ENCODE results near the gene MALL.
"Not testable (repeated sequence)": the region's sequence is repeated elsewhere in the genome, so short reads cannot be mapped to it uniquely, and the experiment has no call there.

The MALL gene

DNA sequence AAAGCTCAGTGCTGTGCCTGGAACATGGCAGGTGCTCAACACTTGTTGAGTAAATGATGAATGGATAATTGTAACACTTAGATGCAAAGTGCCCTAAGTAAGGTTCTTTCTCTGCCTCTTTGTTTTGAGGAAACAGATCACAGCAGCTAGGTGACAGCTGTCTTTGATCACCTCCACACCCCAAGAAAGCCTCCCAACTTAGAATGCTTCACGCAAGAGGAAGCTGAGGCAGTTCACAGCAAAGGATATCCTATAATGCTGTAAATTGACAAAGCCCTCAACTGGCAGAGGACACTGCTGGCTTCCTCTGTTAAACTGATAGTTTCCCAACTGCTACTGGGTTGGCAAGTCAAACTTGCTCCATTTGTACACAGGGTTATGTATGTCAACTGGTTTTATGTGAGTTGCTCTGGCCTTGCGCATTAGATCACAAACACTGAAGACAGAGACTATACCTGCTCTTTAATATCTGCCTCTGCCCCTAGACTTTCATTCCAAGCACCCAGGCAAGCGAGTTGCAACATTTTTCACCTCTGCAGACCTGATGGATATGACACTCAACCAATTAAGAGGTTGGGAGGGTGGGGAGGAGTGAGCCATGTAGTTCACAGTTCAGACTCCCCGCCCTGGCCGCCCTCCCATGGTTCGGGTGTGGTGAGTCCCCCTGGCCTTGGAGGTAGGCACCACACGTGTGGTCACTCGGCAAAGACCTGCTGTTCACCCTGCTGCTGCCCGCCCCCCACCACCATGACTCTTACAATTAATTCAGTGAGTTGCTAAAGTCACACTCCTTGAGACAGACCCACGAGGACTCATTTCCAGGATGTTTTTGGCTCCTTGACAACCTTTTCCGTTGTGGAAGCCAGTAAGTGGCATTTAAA is 4.8 kb upstream of the MALL start:
- DNase-seq = no peak

DNA sequence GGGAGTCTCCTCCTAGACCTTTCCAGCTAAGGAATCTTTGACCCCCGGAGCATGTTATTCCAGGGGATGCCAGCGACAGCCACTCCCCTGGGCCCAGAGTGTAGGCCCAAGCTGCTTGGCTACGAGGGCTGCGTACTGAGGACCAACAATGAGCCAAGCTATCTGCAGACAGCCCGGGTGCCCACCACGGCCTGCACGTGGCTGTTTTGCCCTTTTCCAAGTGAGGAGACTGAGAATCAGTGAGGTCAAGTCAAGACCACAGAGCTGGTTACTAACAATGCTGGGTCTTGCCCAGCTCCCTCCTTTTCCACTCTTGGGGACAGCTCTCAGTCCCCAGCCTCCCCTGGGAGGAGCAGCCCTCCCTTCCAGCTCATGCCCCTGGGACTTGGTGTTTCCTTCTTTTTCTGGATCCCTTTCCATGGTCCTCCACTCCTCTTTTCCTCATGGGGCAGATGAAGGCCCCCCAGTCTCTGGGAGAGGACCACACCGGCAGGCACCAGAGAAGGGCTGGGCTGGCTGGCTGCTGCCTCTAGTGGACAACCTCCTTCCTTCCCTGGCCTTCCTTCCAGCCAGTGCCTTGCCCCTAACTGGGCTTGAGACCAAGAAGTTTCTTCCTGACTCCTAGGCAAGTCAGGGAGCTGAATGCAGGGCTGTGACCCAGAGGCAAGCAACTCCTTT is 550 bp upstream of the MALL start:
- DNase-seq = peak; percentile 43

DNA sequence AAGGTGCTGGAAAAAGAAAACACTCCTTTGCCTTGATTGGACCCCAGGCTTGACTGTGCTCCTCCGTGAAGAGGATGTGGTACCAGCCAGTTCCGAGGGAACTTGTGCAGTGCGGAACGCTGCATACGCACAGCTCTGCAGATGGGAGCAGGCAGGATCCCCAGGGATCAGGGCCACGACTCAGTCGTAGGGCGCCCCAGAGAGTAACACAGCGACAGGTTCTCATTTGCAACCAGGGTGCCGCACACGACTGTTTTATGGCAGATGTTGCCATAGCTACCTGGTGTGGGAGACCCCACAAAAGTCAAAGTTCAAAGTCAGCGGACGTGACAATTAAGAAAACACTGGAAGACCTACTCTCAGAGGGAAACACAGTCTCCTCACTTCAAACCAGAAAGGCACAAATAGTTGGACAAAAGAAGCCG is 779 bp downstream of the MALL start:
- no peak for DNase-seq

DNA sequence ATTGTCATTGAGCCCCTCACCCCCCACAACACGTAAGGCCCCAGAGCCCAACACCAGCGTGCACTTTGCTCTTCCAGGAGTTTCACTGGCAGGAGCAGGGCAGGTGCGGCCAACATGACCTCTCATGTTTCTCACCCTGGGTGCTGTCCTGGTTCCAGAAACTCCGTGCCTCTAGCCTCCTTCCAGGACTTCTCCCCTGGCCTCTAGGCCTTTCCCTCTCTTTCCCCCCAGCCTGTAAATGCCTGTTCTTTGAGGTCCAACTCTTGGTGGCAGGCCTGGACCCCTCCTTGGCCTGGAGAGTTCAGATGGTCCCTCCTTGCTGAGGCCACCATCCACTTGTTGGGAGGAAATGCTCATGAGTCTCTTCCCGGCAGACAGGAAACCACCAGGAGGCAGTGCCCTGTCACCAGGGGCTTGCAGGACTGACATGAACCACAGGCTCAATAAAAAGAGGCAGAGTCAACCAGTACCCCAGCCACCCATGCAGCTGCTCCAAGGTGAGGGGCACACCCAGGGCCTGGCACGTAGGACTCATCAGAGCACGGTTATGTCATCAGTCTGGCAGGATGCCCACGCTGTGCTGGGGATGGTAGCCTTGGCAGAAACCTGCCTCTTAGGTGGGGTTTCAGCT is 1.5 kb downstream of the MALL start:
- peak; percentile 17 for DNase-seq

DNA sequence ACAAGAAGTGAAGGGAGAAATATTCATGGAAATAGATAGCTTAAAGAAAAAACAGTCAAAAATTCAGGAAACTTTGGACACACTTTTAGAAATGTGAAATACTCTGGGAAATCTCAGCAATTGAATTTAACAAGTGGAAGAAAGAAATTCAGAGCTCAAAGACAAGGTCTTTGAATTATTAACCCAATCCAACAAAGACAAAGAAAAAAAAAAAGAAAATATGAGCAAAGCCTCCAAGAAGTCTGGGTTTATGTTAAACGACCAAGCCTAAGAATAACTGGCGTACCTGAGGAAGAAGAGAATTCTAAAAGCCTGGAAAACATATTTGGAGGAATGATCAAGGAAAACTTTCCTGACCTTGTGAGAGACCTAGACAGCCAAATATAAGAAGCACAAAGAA is 7.3 kb downstream of the MALL start:
- DNase-seq = not testable (repeated sequence)

DNA sequence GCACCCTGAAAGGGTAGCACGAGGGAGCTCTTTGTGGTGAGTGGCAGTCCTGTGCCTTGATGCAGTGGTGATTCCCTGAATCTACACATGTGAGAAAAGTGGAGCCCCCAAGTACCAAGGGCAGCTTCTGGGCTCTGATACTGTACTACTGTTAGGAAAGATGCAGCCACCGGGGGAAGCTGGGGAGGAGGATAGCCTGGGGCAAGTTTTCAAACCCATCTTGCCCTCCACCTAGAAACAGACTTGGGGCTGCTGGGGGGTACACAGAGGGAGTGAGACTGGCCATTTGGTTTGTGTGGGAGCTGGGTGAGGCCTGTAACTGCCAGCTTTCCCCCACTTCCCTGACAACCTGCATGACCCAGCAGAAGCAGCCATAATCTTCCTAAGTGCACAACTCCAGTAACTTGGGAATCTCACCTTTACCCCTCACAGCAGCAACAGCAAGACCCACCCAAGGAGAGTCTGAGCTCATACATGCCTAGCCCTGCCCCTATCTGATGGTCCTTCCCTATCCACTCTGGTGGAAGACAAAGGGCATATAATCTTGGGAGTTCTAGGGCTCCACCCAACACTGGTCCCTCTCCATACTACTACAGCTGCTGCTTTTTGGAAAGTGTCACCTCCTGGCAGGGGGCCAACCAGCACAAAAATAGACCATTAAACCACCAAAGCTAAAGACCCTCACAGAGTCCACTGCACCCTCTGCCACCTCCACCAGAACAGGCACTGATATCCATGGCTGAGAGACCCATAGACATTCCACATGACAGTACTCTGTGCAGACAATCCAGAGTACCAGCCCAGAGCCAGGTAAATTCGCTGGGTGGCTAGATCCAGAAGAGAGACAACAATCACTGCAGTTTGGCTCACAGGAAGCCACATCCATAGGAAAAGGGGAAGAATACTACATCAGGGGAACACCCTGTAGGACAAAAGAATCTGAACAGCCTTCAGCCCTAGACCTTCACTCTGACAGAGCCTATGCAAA is 8.2 kb downstream of the MALL start:
- DNase-seq = no peak

DNA sequence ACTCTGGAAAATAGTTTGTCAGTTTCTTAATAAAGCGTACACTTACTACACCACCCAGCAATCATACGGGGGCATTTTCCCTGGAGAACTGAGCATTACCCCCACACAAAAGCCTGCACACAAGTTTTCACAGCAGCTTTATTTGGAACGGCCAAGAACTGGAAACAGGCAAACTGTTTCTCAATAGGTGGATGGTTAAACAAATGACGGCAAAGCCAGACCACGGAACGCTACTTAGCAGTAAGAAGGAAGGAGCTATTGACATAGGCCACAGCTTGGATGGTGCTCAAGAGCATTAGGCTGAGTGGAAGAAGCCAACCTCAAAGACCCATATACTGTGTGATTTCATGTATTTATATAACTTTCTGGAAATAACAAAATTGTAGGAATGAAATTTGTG is 9.0 kb downstream of the MALL start:
- peak; percentile 20 for DNase-seq

DNA sequence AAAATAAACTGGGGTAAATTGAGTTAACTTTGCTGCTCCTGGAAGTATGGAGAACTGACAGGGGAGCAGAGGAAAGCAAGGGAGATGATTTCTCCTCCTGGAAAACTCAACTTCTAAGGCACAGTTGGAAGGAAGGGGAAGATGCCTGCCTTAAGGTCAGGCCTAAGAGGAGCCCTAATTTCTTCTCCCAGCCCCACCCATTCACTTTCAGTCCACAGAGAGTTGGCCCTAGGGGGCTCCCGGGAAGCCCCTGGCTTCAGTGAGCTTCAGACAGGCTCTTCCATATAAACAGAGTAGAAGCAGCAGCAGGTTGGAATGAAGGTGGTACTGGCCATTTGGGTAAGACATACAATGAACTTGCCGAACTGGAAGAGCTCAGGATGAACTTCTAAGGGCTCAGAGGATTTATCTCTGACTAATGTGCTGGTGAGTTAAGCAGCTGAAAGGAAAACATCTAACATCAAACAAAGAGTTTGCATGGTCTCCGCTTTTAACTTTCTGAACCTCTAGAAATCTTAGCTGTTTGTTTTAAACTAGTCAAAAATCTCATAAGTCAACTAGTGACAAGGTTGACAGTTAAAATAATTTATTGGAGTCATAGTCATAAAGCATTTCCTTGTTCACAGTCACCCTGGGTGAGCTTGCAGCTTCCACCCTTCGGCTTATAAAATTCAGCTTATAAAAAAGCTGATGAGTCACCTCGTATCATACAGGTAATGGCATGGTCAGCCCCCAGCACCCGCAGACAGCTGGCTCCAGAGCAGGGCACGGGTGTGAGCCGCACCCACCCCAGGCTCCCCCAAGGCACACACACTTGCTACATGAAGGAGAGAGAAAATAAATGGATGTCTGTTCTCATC is 9.8 kb downstream of the MALL start:
- DNase-seq = no peak

DNA sequence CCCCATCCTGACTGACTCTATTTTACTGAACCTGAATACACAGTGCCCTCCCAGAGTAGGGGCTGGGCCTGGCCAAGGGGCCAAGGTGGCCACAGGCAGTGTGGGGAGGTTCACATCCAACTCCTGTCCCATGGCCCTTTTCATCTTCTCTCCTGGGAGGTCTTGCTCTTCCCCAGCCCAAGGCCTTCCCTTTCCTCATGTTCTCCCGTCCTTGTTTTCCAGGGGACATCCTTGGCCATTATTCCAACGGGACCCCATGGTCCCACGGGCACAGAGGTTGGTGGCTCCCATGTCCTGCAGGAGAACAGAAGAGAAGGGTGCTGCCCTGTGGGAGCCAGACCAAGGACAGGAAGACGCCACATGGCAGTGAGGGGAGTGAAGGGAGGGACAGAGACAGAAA is 10.4 kb downstream of the MALL start:
- no peak for DNase-seq

DNA sequence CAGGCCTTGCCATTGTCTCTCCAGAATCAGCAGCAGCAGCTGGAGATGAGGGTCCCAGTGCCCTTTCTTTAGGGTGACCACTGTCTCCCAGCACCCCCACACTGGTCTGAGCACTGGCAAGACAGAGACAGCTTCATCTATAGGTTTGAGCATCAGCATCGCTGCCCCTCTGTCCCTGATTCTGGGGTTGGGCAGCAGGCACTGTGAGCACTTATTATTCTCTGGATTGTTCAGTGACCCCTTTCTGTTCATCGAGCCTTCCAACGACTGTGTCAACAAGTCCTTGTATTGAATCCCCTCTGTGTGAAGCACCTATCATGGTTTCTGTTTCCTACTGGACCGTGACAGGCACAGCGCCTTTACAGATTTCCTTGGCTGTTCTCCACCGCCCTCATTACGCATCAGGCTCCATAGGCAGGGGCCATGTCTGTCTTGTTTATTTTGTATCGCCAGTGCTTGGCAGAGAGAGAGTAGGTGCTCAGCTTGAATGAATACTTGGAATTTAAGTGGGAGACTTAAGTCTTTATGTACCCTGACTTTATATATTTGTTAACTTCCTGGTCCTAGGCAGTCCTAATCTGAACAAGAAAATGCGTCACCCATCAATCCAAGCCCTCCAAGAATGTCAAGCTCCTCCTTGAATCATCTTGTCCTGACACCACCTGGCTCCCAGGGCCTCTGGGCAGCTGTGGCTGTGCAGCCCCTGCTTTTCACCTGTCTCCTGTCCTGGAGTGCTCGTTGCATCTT is 11.4 kb downstream of the MALL start:
- DNase-seq = no peak

DNA sequence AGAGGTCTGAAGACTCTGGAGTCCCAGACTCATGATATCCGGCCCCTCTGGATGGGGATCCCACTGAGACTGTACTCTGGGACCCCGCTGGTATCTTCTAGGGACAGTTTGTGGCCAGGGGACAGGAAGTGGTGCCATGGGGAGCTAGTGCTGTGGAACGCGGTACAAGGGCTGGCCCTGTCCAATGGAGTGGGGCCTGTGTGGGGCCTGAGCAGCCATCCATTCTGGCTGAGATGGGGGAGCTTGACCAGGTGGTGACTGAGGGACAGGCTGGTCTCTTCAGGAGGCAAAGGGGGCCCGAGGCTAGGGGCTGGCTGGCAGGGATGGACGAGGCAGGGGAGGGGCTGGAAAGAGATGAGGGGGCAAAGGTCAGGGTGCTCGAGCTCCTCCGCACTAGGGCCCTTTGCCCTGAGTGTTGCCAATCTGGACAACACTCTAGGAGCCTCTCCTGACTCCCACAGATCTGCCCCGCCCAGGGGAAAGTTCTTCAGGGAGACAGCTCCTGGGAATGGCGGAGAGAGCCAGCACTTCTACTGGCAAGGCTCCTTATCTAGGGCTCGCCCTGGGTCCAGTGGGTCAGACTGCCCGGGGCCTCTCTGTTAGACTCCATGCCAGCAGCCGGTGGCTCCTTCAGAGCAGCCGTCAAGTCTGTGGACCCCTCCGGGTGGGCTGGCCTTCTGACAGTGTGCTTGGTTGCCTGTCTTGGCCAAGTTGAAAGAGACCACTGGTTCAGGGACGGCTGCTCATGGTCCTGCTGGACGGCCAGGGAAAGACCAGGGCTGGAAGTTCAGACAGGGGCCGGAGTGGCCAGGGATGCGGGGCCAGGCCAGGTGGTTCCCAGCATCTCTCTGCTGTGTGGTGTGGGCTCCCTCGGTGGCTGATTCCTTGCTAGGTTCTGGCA is 12.3 kb downstream of the MALL start:
- DNase-seq = no peak

DNA sequence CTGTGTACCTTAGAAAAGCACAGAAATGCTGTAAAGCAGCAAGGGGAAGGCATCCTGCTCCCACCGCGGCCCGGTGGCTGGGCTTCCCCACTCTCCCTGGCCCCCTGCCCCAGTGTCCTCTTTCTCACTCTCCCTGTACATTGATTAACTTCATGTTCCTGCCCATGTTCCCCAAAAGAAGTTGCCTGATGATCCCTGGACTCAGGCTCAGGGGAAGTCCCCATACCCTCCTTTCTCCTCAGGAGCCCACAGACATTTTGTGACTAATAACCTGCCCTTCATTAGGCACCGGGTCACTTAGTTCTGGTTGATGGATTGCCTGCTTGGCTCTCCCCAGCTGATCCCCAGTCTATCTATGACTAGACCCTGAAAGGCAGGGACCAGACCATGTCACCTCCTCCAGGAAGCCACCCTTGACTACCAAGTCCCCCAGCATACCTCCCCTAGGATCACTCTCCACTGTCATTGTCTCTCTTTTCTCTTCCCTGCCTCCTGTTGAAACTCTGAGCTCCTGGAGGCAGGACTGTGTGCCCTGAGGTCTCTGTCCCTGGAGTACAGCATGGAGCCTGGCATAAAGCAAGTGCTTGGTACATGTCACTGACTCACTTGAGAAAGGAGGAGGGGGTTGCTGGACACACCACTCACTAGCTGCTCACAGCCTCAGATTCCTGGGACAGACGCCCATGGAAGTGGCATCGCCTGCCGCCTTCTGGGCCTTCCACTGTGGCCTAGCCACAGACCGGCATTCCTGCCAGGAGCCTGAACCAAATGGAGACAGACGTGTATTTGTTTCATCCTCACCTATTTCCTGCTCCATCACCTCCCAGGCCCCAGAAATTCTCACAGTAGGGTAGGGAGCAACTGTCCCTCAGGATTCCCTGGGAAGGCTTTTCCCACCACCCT is 13.5 kb downstream of the MALL start:
- DNase-seq = no peak

DNA sequence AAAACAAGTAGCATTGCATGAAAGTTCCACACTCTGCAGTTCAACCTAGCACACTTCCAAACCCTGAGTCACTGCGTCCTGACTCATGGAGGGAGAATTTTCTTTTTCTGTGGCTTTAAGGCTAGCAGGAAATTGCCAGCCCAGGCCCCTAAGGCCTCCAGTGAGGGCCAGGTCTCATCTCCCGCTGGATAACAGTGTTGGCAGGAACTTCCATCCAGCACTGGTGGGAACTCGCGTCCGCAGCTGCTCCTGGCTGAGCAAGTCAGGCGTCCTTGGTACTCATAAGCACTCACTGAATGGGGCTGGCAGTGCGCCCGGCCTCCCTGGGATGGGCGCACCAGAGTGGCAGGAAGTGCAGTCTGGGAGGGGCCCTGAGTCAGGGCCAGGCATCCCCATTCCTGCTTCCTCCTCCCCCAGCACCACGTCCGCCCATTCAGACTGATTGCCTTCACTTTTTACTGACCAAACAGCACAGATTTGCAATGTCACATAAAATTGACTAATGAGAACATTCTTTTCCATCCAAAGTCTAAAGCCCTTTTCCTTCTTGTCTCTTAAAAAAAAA is 14.3 kb downstream of the MALL start:
- peak; percentile 71 for DNase-seq

DNA sequence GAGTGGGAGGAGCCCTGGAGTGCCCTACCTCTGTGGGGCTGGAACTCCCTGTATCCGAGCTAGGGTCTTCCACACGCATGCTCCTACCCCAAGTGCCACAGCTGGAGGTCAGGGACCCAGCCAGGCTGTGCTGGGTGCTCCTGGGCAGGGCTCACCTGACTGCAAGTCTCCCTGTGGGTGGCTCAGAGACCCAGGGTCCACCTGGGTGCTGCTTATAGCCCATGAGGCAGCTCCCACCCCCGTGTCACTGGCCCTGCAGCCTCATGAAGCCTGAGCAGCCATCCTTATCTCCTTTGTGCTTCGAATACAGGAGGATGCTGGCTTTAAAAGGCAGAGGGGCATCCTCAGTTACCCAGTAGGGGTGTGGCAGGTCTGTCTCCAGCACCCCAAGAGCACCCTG is 14.7 kb downstream of the MALL start:
- not testable (repeated sequence) for DNase-seq

DNA sequence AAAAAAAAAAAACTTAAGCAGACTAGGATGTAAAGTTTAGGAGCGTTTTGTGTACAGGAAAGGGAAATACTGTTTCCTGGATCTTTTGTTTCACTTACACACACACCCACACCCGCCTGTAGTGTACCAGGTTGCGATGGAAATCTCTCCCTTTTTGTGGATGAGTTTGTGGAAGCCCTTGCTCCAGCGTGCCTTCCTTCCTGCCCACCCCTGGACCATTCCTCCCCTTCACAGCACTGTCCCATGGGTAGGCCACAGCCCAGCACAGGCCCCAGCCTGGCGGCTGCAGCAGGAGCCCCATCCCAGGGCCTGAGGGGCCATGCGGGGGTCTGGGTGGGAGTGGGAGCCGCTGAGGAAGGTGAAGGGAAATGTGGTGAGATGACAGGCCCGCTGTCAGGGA is 15.1 kb downstream of the MALL start:
- no peak for DNase-seq

DNA sequence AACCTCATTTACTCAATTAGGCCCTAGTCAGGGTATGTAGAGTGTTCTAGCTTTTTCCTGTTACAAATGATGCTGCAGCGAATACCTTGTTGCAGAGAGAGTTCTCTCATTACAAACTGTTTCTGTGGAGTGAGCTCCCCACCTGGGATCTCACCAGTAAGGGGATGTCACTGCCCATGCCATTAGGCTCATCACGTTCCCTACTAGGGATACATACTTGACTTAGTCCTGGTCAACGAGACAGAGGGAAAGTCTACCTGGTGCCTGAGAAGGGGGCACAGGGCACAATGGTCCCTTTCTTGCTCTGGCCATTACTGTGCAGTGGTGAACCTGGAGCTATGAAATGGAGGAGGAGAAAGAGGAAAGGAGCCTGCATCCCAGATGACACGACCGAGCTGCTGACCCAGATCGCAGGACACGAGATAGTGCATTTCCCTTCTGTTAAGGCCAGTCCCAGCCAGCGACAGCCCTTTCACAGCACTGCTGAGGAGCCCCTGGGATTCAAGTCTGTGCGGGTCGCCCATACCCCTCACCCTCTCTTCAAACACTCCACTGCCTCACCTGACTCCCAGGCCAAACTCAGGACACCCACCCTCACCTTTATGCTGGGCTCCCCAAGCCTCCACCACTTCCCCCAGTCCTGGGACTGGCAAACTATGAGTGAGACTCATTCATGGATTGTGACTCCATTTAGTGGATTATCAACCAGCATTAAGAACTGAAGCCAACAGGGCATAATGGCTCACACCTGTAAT is 16.0 kb downstream of the MALL start:
- DNase-seq = no peak

DNA sequence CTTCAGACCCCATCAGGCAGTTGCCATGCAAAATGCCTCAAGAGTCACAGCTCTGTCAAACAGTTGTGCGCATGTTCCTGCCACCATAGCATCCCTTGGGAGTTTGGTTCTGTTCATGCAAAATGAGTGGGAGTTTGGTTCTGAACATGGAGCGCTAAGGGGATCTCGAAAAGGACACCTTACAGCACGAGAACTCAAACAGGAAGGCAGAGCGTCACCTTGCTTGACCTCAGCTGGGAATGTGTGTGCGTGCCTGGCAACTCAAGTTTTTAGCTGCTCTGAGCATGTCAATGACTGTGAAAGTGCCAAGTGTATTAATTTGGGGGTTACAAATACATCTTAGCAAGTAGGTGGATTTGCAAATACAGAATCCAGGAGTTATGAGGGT is 16.6 kb downstream of the MALL start:
- no peak for DNase-seq

All from hematopoietic multipotent progenitor cell treated with erythropoietin and hydrocortisone succinate and interleukin-3 and kit ligand, for 4 days (in vitro differentiated cells).